Brain microvascular endothelial cell (primary cell): ENCODE results near the gene OS9.
"Not testable (repeated sequence)": the region's sequence is repeated elsewhere in the genome, so short reads cannot be mapped to it uniquely, and the experiment has no call there.

Source experiments
- DNase-seq: peaks from one replicate; pipeline ENCODE4 v3.0.0-alpha.2; 2020
- H3K27ac ChIP-seq: fragments of 250-450 bp; sonication (Bioruptor Pico); 2 replicates; pipeline ENCODE4 v1.5.1; 2020; ENCODE audit warnings: mild to moderate bottlenecking, moderate library complexity
- H3K27me3 ChIP-seq: fragments of 250-450 bp; sonication (Bioruptor Pico); replicated peaks from 2 replicates; pipeline ENCODE4 v1.5.1; 2020; ENCODE audit warnings: mild to moderate bottlenecking
- H3K36me3 ChIP-seq: fragments of 250-450 bp; sonication (Bioruptor Pico); replicated peaks from 2 replicates; pipeline ENCODE4 v1.5.1; 2020; ENCODE audit warnings: mild to moderate bottlenecking
- H3K4me3 ChIP-seq: 2 replicates; pipeline ENCODE4 v1.5.1; 2011; ENCODE audit warnings: low read depth, mild to moderate bottlenecking, control low read depth, low read length, moderate library complexity
- CTCF ChIP-seq: IDR thresholded peaks from 2 replicates; pipeline ENCODE4 v1.5.1; 2011; ENCODE audit warnings: low read depth, mild to moderate bottlenecking, moderate library complexity, low read length, control low read depth, inconsistent platforms; ENCODE audit errors: missing control alignments
- in situ Hi-C: cut with HindIII; loops from 2 replicates; pipeline ENCODE4 v1.10.0; 2017; ENCODE audit warnings: low sequenced_read_pairs, low pct_ligation_motif_present

OS9 gene

GRCh38 chr12:57672801-57673200 lies 21.1 kb upstream of the OS9 start:
- no peaks in the 10 kb centered on the region for H3K36me3 ChIP-seq
- in situ Hi-C loops, result no loop called here
- no peak for DNase-seq
- H3K27ac ChIP-seq, result no peak overlapping the region
- no peak for TF ChIP-seq CTCF
- H3K4me3 ChIP-seq, result no peak overlapping the region
- H3K27me3 ChIP-seq, result no peaks in the 10 kb centered on the region

GRCh38 chr12:57674691-57675090 lies 19.2 kb upstream of the OS9 start:
- H3K27me3 ChIP-seq, result no peaks in the 10 kb centered on the region
- no peak overlapping the region for H3K4me3 ChIP-seq
- no peak for DNase-seq
- in situ Hi-C loops, result no loop called here
- TF ChIP-seq CTCF, result no peak
- no peak overlapping the region for H3K27ac ChIP-seq
- no peaks in the 10 kb centered on the region for H3K36me3 ChIP-seq

- H3K27me3 ChIP-seq, H3K27ac ChIP-seq, in situ Hi-C loops, H3K36me3 ChIP-seq, DNase-seq, H3K4me3 ChIP-seq: not testable (repeated sequence)
Observed at GRCh38 chr12:57677947-57678346, 16.0 kb upstream of the OS9 start.

DNA sequence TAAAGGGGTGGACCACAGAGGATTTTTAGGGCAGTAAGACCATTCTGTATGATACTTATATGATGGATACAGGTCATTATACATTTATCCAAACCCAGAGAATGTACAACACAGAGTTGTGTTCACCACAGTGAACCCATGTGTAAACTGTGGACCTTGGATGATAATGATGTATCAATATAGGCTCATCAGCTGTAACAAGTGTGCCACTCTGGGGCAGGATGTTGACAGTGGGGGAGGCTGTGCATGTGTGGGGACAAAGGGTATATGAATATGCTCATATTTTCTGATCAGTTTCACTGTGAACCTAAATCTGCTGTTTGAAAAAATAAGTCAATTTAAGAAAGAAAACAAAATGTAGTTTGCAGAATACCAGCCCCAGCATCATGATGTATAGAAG lies 14.2 kb upstream of the OS9 start:
- H3K27me3 ChIP-seq, result no peaks in the 10 kb centered on the region
- no peak for DNase-seq
- no peak for TF ChIP-seq CTCF
- in situ Hi-C loops, result no loop called here
- H3K27ac ChIP-seq, result no peak overlapping the region
- H3K4me3 ChIP-seq, result no peak overlapping the region
- no peaks in the 10 kb centered on the region for H3K36me3 ChIP-seq

GRCh38 chr12:57687862-57688261 lies 6.1 kb upstream of the OS9 start:
- in situ Hi-C loops, result no loop called here
- Histone ChIP-seq H3K27me3 (no peaks in the 10 kb centered on the region), H3K27ac (no peak overlapping the region), H3K4me3 (no peak overlapping the region), H3K36me3 (no peaks in the 10 kb centered on the region)
- no peak for DNase-seq
- no peak for TF ChIP-seq CTCF

DNA sequence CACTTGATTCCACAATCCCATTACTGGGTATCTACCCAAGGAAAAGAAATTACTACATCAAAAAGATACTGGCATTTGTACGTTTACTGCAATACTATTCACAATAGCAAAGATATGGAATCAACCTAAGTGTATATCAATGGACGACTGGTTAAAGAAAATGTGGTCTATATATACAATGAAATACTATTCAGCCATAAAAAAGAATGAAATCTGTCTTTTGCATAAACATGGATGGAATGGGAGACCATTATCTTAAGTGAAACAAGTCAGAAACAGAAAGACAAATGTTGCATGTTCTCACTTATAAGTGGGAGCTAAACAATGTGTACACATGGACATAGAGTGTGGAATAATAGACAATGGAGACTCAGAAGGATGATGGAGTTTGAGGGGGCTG lies 5.0 kb upstream of the OS9 start:
- Histone ChIP-seq H3K4me3 (no peak overlapping the region), H3K36me3 (no peaks in the 10 kb centered on the region), H3K27ac (no peak overlapping the region), H3K27me3 (no peaks in the 10 kb centered on the region)
- DNase-seq, result no peak
- in situ Hi-C loops, result no loop called here
- no peak for TF ChIP-seq CTCF

DNA sequence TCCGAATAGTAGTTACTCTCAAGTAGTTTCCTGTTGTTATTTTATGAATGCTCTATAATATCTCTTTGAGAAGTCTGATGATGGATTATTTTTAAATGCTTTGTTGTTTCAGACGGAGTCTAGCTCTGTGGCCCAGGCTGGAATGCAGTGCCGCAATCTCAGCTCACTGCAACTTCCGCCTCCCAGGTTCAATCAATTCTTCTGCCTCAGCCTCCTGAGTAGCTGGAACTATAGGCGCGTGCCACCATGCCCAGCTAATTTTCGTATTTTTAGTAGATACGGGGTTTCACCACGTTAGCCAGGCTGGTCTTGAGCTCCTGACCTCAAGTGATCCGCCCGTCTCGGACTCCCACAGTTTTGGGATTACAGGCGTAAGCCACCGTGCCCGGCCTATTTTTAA lies 1.4 kb upstream of the OS9 start:
- Histone ChIP-seq H3K4me3 (no peak overlapping the region), H3K27ac (no peak overlapping the region), H3K27me3 (no peaks in the 10 kb centered on the region), H3K36me3 (peaks cover 5% of the 10 kb centered on the region)
- in situ Hi-C loops, result no loop called here
- DNase-seq, result no peak
- TF ChIP-seq CTCF, result no peak
